ENCODE data around the gene CACNA1E.
"Not testable (repeated sequence)": the region's sequence is repeated elsewhere in the genome, so short reads cannot be mapped to it uniquely, and the experiment has no call there.

Gene CACNA1E

DNA sequence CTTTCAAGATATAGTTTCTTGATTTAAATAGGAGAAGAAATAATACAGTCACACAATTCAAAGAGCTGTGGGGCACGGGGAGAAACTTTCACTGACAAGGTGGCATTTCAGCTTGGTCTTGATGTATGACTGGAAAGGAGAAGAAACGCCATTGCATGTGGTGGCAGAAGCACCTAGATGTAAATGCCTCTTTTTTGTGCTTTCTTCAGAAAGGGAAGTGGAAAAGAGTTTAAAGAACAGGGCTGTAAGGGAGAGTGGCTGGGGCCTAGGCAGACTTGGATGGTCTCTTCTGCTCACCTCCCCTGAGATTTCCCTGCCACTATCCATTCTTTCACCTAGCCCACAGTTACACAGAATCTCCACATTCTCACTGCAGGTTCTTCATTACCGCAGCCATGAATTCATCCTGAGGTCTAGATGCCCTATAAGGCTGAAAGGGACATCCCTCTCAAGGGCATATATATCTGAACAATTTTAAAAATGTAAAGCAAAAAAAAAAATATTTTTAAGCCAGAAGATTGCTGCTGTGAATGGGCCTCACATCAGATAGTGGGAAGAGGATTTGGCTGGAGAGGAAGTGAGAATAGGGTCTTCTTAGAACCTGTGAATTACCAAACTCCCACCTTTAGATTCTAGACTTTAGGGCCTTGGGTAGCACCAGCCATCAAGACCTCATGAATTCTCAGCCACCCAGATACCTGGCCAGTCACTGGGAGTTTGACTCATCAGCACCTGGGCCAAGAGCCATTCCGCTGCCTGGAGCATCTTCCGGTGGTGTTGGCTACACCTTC, 23.4 kb downstream of the CACNA1E start:
- H3K4me1 ChIP-seq (ENCODE audit: control insufficient read depth, insufficient read depth, low read length) = no peaks in the 10 kb centered on the region
- no peak overlapping the region for H3K27ac ChIP-seq (ENCODE audit: low read depth, low read length)
- no peaks in the 10 kb centered on the region for H3K36me3 ChIP-seq (ENCODE audit: control insufficient read depth, insufficient read depth, low read length)
- no peak overlapping the region for H3K4me3 ChIP-seq (ENCODE audit: low read length)
- H3K9ac ChIP-seq (ENCODE audit: low read length) = no peak overlapping the region
- no peaks in the 10 kb centered on the region for H3K27me3 ChIP-seq (ENCODE audit: control insufficient read depth, insufficient read depth, low read length)

DNA sequence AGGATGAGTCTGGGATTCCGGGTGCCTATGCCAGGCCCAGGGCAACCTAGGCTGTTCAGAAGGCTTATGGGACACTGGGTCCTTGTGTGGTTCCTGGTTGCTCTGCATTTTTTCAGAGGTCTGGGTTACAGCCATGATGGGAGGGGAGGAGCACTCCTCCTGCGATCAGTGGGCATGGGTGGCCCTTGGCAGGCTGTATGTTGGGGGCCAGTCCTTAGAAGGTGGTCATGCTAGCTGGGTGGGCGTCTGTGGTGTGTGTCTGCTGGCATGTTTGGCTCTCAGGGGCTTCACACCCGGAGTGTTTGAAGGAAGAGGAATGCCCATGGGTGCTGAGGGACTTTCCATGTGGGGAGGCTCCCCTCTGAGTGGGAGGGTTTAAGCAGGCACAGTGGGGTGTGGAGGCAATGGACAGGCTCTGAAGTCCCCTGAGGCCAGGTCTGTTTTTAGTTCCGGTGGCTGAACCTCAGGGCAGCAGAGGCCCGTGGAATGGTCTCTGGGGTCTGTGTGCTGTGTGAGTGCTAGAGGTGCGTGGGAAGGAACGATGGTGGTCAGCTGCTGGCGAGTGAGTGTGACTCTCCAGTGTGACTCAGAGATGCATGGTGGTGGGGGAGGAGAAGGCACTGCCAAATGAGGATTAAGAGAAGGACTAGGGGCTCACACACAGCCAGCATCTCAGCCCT, 25.3 kb downstream of the CACNA1E start:
- no peaks in the 10 kb centered on the region for H3K27me3 ChIP-seq (ENCODE audit: control insufficient read depth, insufficient read depth, low read length)
- no peak overlapping the region for H3K9ac ChIP-seq (ENCODE audit: low read length)
- H3K27ac ChIP-seq (ENCODE audit: low read depth, low read length) = no peak overlapping the region
- no peaks in the 10 kb centered on the region for H3K4me1 ChIP-seq (ENCODE audit: control insufficient read depth, insufficient read depth, low read length)
- no peaks in the 10 kb centered on the region for H3K36me3 ChIP-seq (ENCODE audit: control insufficient read depth, insufficient read depth, low read length)
- no peak overlapping the region for H3K4me3 ChIP-seq (ENCODE audit: low read length)

DNA sequence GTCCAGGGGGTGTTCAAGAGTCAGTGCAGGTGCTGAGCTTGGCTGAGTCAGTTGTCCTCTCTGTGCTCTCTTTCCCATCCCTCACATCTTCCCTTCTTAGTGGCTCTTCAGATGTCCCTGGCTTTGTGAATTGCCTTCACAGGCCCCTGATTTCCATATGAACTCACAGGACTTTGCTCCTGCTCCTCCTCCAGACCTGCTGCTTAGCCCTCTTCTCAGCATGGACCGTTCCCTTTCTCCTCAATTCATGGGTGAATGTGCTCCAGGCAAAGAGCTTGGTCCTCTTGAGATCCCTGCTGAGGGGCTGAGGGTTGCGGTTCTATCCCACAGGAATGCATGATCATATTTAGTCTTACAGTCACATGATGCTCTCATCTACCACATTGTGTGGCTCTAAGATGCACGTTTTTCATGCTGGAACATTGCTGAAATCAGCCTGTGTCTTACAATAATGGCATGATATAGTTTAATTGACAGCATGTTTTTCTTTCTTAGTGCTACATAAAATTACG, 30.5 kb downstream of the CACNA1E start:
- Histone ChIP-seq H3K9ac (ENCODE audit: low read length) (no peak overlapping the region), H3K27ac (ENCODE audit: low read depth, low read length) (no peak overlapping the region), H3K36me3 (ENCODE audit: control insufficient read depth, insufficient read depth, low read length) (no peaks in the 10 kb centered on the region), H3K4me1 (ENCODE audit: control insufficient read depth, insufficient read depth, low read length) (no peaks in the 10 kb centered on the region), H3K27me3 (ENCODE audit: control insufficient read depth, insufficient read depth, low read length) (no peaks in the 10 kb centered on the region), H3K4me3 (ENCODE audit: low read length) (no peak overlapping the region)

DNA sequence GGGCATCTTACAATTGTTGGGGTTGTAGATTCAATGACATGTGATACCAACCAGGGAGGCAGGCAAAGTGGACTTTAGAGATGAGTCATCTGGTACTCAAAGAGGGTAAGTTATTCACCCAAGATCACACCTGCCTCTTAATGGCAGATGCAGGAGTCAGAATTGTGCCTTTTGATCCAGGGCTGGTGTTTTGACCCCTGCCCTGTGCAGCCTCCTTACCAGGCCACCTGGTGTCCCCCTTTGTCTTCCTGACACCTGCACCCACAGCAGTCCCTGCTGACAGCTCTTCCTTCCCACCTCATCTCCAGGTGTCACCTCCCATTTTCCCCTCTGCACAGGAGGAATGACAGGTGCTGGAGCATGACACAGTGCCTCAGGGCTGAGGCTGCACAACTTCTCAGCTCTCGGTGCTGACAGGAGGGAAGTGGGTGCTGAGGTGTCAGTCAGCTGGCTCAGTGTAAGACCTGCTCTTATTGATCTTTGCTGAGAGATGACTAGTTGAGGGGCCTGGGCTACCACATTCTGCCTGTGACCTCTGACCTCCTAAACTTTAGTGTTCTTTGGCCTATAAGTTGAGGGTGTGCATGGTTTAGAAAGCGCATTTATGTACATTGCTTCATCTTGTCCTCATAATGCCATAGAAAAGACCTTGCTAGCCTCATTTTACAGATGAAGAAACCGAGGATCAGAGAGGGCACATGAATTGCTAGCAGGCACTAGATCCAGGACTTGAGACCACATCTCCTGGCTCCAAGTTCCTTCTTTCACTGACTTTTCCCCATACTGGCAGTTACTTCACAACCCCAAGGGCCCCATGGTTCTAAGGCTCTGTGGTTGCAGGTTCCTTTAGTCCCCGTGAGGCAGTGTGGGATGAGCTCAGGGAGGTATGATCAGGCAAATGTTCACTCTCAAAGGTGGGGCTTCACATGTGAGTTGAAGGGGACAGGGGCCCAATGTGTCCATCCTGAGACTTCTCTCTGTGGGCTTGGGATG, 31.3 kb downstream of the CACNA1E start:
- Histone ChIP-seq H3K27me3 (ENCODE audit: control insufficient read depth, insufficient read depth, low read length) (no peaks in the 10 kb centered on the region), H3K9ac (ENCODE audit: low read length) (no peak overlapping the region), H3K4me3 (ENCODE audit: low read length) (no peak overlapping the region), H3K4me1 (ENCODE audit: control insufficient read depth, insufficient read depth, low read length) (no peaks in the 10 kb centered on the region), H3K36me3 (ENCODE audit: control insufficient read depth, insufficient read depth, low read length) (no peaks in the 10 kb centered on the region), H3K27ac (ENCODE audit: low read depth, low read length) (no peak overlapping the region)

DNA sequence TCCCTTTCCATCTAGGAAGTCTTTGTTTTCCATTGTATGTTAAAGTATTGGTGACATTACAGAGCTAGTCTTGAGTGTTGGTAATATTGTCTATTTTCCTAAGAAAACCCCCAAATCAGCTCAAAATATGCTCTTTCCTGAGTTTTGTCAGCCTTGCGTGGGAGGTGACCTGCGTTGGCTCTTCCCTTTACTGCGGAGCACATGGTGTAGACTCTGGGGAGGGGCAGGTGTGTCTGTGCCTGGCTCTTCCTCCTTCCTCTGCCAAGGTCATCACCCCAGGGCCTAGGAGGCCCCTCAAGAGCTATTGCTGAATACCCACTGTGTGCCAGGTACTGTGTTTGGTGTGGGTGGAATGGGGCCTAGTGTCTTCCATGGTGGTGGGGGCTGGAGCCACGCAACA, 33.4 kb downstream of the CACNA1E start:
- Histone ChIP-seq H3K4me1 (ENCODE audit: control insufficient read depth, insufficient read depth, low read length) (no peaks in the 10 kb centered on the region), H3K36me3 (ENCODE audit: control insufficient read depth, insufficient read depth, low read length) (no peaks in the 10 kb centered on the region), H3K27me3 (ENCODE audit: control insufficient read depth, insufficient read depth, low read length) (no peaks in the 10 kb centered on the region), H3K27ac (ENCODE audit: low read depth, low read length) (no peak overlapping the region), H3K4me3 (ENCODE audit: low read length) (no peak overlapping the region), H3K9ac (ENCODE audit: low read length) (no peak overlapping the region)

DNA sequence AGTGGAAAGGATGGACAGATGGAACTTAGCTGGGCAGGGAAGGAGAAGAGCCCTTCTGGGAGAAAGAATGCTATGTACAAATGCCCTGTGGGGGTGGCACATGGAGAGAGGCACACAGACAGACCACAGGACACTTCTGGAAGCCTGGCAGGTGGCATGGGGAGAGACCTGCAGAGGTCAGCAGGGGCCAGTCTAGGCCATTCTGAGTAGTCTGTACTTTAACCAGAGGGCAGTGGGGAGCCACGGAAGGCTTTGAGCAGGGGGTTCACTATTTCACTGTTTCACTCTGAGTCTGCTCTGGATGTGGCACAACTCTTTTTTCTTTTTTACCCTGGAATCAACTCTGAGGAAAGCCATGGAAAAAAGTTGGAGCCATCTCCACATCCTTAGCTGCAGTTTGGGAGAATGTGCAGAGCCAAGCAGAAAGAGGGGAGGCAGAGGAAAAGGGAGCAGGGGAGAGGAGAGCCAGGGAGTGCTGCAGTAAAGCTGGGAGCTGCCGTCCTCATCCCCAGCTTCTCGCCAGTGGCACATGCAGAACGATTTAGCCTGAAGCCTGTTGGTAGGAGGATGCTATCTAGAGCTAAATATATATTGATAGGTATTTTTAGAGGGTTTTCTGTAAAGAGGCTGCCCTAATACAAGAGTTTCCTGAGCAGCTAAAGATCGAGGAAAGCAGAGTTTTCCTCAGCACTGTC, 34.0 kb downstream of the CACNA1E start:
- Histone ChIP-seq H3K4me3 (ENCODE audit: low read length) (no peak overlapping the region), H3K27ac (ENCODE audit: low read depth, low read length) (no peak overlapping the region), H3K9ac (ENCODE audit: low read length) (no peak overlapping the region), H3K27me3 (ENCODE audit: control insufficient read depth, insufficient read depth, low read length) (no peaks in the 10 kb centered on the region), H3K36me3 (ENCODE audit: control insufficient read depth, insufficient read depth, low read length) (no peaks in the 10 kb centered on the region), H3K4me1 (ENCODE audit: control insufficient read depth, insufficient read depth, low read length) (no peaks in the 10 kb centered on the region)

DNA sequence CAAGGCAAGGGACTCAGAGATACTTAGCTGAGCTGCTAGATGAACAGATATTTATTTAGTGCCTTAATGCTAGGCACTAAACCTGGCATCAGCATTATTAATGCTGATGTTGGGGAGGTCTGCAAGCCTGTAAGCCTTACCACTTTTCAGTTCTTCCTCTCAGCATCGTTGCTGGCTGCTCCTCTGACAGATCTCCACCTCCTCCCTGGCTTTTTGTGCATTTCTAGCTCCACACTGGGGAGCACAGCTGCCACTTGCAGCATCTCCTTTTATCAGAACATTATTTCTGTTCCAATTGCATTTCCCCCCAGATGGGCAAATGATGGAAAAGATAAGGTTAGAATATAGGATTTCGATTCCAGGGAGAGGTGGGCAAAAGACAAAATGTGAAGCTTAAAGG, 34.8 kb downstream of the CACNA1E start:
- Histone ChIP-seq H3K9ac (ENCODE audit: low read length) (no peak overlapping the region), H3K4me3 (ENCODE audit: low read length) (no peak overlapping the region), H3K27me3 (ENCODE audit: control insufficient read depth, insufficient read depth, low read length) (no peaks in the 10 kb centered on the region), H3K4me1 (ENCODE audit: control insufficient read depth, insufficient read depth, low read length) (no peaks in the 10 kb centered on the region), H3K27ac (ENCODE audit: low read depth, low read length) (no peak overlapping the region), H3K36me3 (ENCODE audit: control insufficient read depth, insufficient read depth, low read length) (no peaks in the 10 kb centered on the region)

DNA sequence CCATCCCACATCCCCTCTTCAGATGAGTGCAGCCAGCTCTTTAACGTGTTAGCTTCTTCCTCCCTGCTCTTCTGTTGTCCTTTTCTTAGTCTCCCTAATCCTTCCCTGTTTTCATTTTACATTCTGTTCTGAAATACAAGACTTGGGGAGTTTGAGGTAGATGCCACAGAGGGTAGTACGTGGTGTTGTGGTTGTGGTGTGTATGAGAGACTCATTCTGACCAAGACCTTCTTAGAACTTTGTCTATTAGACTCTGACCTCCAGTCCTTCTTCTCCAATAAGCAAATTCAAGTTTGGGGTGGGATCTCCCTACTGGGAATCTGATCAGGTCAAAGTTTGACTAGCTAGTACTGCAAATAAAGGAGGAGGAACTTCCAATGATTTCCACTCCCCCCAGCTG, 39.5 kb downstream of the CACNA1E start:
- Histone ChIP-seq H3K27me3 (ENCODE audit: control insufficient read depth, insufficient read depth, low read length) (no peaks in the 10 kb centered on the region), H3K9ac (ENCODE audit: low read length) (no peak overlapping the region), H3K36me3 (ENCODE audit: control insufficient read depth, insufficient read depth, low read length) (no peaks in the 10 kb centered on the region), H3K4me3 (ENCODE audit: low read length) (no peak overlapping the region), H3K27ac (ENCODE audit: low read depth, low read length) (no peak overlapping the region), H3K4me1 (ENCODE audit: control insufficient read depth, insufficient read depth, low read length) (no peaks in the 10 kb centered on the region)

DNA sequence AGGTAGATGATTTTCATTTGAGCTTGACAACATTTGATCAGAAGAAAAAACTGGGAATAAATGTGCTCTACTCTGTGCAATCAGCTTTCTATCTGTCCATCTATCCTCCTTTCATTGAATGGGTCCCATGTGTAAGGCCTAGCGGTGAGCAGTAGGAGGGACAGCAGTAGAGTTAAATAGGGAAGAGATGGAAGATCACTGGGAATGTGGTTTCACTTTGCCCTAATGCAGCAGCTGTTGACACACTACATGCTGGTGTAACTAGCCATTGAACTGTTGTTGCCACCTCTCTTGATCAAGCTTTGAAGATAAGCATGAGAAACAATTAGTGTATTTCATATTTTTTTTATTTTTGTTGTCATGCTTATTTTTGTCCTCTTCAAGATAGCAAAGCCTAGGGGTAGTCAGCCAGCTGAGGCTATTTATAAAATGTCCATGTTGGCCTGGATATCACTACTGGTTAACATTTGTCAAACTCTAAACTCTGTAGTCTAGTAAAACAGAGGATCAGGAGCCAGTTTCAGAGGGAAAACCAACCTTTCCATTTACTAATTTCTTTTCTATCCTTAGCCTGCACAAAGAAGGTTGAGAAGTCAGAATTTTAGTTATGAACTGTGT, 41.9 kb downstream of the CACNA1E start:
- Histone ChIP-seq H3K9ac (ENCODE audit: low read length) (no peak overlapping the region), H3K27me3 (ENCODE audit: control insufficient read depth, insufficient read depth, low read length) (no peaks in the 10 kb centered on the region), H3K4me1 (ENCODE audit: control insufficient read depth, insufficient read depth, low read length) (no peaks in the 10 kb centered on the region), H3K27ac (ENCODE audit: low read depth, low read length) (no peak overlapping the region), H3K36me3 (ENCODE audit: control insufficient read depth, insufficient read depth, low read length) (no peaks in the 10 kb centered on the region), H3K4me3 (ENCODE audit: low read length) (no peak overlapping the region)

DNA sequence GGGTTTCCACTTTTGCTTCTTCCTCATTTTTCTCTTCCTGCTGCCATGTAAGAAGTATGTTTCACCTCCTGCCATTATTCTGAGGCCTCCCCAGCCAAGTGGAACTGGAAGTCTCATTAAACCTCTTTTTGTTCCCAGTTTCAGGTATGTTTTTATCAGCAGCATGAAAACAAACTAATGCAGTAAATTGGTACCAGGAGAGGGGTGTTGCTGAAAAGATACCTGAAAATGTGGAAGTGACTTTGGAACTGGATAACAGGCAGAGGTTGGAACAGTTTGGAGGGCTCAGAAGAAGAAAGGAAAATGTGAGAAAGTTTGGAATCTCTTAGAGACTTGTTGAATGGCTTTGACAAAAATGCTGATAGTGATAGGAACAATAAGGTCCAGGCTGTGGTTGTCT, 44.9 kb downstream of the CACNA1E start:
- not testable (repeated sequence) for H3K4me1 ChIP-seq (ENCODE audit: control insufficient read depth, insufficient read depth, low read length); H3K4me3 ChIP-seq (ENCODE audit: low read length); H3K36me3 ChIP-seq (ENCODE audit: control insufficient read depth, insufficient read depth, low read length); H3K9ac ChIP-seq (ENCODE audit: low read length); H3K27ac ChIP-seq (ENCODE audit: low read depth, low read length); H3K27me3 ChIP-seq (ENCODE audit: control insufficient read depth, insufficient read depth, low read length)

DNA sequence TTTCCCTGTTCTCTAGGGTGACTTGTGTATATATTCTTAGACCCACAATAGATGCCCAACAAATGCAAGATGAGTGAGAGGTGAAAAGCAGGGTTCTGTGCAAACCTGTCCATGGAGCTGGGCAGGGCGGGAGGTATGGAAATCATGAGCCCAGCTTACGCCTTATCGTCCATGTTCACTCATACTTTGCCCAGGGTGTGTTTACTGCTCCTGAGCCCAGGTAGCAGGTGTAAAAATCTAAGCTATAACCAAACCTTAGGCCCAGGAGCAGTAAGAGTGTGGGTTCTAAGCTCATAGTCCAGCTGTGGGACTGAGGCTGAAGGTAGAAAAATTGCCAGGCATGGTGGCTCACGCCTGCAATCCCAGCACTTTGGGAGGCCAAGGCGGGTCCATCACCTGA, 48.1 kb downstream of the CACNA1E start:
- no peaks in the 10 kb centered on the region for H3K36me3 ChIP-seq (ENCODE audit: control insufficient read depth, insufficient read depth, low read length)
- H3K4me1 ChIP-seq (ENCODE audit: control insufficient read depth, insufficient read depth, low read length) = no peaks in the 10 kb centered on the region
- no peak overlapping the region for H3K4me3 ChIP-seq (ENCODE audit: low read length)
- H3K27ac ChIP-seq (ENCODE audit: low read depth, low read length) = no peak overlapping the region
- no peaks in the 10 kb centered on the region for H3K27me3 ChIP-seq (ENCODE audit: control insufficient read depth, insufficient read depth, low read length)
- no peak overlapping the region for H3K9ac ChIP-seq (ENCODE audit: low read length)
